GM19023 (cell line): ENCODE results near the gene GSK3A.

Experiments used
- ATAC-seq: cut with Tn5 transposase; IDR thresholded peaks from one replicate; pipeline ENCODE4 v1.9.1; 2021; ENCODE audit warnings: mild to moderate bottlenecking, moderate library complexity; ENCODE audit not compliant: unreplicated experiment

Gene GSK3A

GRCh38 chr19:42229301-42229854, 13.0 kb downstream of the GSK3A start:
- ATAC-seq: no peak

- no peak for ATAC-seq
Measured at GRCh38 chr19:42228641-42229040, 13.8 kb downstream of the GSK3A start.

GRCh38 chr19:42226886-42227285, 15.5 kb downstream of the GSK3A start:
- no peak for ATAC-seq

GRCh38 chr19:42225718-42226292, 16.6 kb downstream of the GSK3A start:
- no peak for ATAC-seq

- ATAC-seq: no peak
Measured at GRCh38 chr19:42224940-42225717, 17.3 kb downstream of the GSK3A start.

GRCh38 chr19:42220751-42221097, 21.7 kb downstream of the GSK3A start:
- no peak for ATAC-seq

GRCh38 chr19:42219812-42220750, 22.3 kb downstream of the GSK3A start, which contains the start of gene ZNF526:
TSS of gene ZNF526 (plus strand) at chr19:42220312. CDS start at chr19:42224404, 4,092 bp downstream.
- ATAC-seq: peak; percentile 72

GRCh38 chr19:42217520-42218437, 24.6 kb downstream of the GSK3A start, which contains the start of gene DEDD2:
TSS of gene DEDD2 (minus strand) at chr19:42217677. CDS start at chr19:42217007, 670 bp downstream.
- ATAC-seq: peak; percentile 69

GRCh38 chr19:42216653-42217519, 25.5 kb downstream of the GSK3A start:
- peak; percentile 2 for ATAC-seq

GRCh38 chr19:42214810-42215485, 27.5 kb downstream of the GSK3A start:
- no peak for ATAC-seq

- no peak for ATAC-seq
Measured at GRCh38 chr19:42212886-42213285, 29.5 kb downstream of the GSK3A start.

- no peak for ATAC-seq
Measured at GRCh38 chr19:42208612-42209011, 33.8 kb downstream of the GSK3A start.

GRCh38 chr19:42207767-42208271, 34.6 kb downstream of the GSK3A start:
- ATAC-seq: no peak

GRCh38 chr19:42206871-42207755, 35.3 kb downstream of the GSK3A start:
- ATAC-seq: no peak

GRCh38 chr19:42204664-42205063, 37.7 kb downstream of the GSK3A start:
- ATAC-seq: no peak

GRCh38 chr19:42203700-42204099, 38.7 kb downstream of the GSK3A start:
- ATAC-seq: no peak

- no peak for ATAC-seq
Measured at GRCh38 chr19:42202290-42202880, 40.0 kb downstream of the GSK3A start.
